Progenitor cell of endocrine pancreas (in vitro differentiated cells): ENCODE results near the gene MAD1L1. TPM values are rescaled to one million over a fixed set of nuclear protein-coding genes. Genes with fewer than 3 reads are reported as not detected.
A peak's percentile ranks its signal among the peaks of the same experiment; 100 is the strongest.

Source experiments
- DNase-seq: peaks from one replicate; pipeline ENCODE4 v3.0.0; 2021; ENCODE audit warnings: low spot score; ENCODE audit not compliant: unreplicated experiment
- H3K27ac Mint-ChIP-seq: 2 replicates; pipeline ENCODE4 v1.8.0; 2021; ENCODE audit warnings: mild to moderate bottlenecking, moderate library complexity, mixed read lengths
- H3K27me3 Mint-ChIP-seq: 2 replicates; pipeline ENCODE4 v1.8.0; 2021; ENCODE audit warnings: mixed read lengths
- H3K36me3 Mint-ChIP-seq: 2 replicates; pipeline ENCODE4 v1.8.0; 2022; ENCODE audit warnings: mixed read lengths; ENCODE audit not compliant: insufficient read depth
- H3K4me1 Mint-ChIP-seq: 2 replicates; pipeline ENCODE4 v1.8.0; 2021; ENCODE audit warnings: low read depth, mixed read lengths
- H3K4me3 Mint-ChIP-seq: 2 replicates; pipeline ENCODE4 v1.8.0; 2021; ENCODE audit warnings: low read depth, mild to moderate bottlenecking, moderate library complexity, mixed read lengths
- H3K9me3 Mint-ChIP-seq: 2 replicates; pipeline ENCODE4 v1.8.0; 2021; ENCODE audit warnings: low read depth, mixed read lengths
- CTCF ChIP-seq: fragments of 200-600 bp; sonication (generic); IDR thresholded peaks from one replicate; pipeline ENCODE4 v1.5.0; 2021; ENCODE audit warnings: antibody characterized with exemption, mild to moderate bottlenecking; ENCODE audit not compliant: unreplicated experiment
- total RNA-seq: library from RNA; stranded (reverse); gene quantifications from 2 replicates; pipeline ENCODE4 v1.2.1, GENCODE V29; 2021

The MAD1L1 gene
- total RNA-seq, 1 donor from 2014 or later = 49.8 TPM

- Mint-ChIP-seq H3K4me1 (peaks cover 17% of the 10 kb centered on the region), H3K36me3 (peaks cover 15% of the 10 kb centered on the region), H3K27me3 (no peaks in the 10 kb centered on the region), H3K4me3 (no peak overlapping the region), H3K9me3 (peaks cover 8% of the 10 kb centered on the region), H3K27ac (no peak overlapping the region)
- TF ChIP-seq CTCF = no peak
- no peak for DNase-seq
Measured at GRCh38 chr7:2055956-2056355, 176.8 kb downstream of the MAD1L1 start.

GRCh38 chr7:2054927-2055326 lies 177.8 kb downstream of the MAD1L1 start:
- H3K9me3 Mint-ChIP-seq = peaks cover 4% of the 10 kb centered on the region
- no peaks in the 10 kb centered on the region for H3K27me3 Mint-ChIP-seq
- TF ChIP-seq CTCF = no peak
- no peak for DNase-seq
- peaks cover 17% of the 10 kb centered on the region for H3K4me1 Mint-ChIP-seq
- peak overlapping the region; percentile 84 for H3K27ac Mint-ChIP-seq
- peaks cover 6% of the 10 kb centered on the region for H3K36me3 Mint-ChIP-seq
- H3K4me3 Mint-ChIP-seq = no peak overlapping the region

- H3K4me1 Mint-ChIP-seq = peaks cover 18% of the 10 kb centered on the region
- peaks cover 3% of the 10 kb centered on the region for H3K36me3 Mint-ChIP-seq
- H3K9me3 Mint-ChIP-seq = no peaks in the 10 kb centered on the region
- H3K27me3 Mint-ChIP-seq = no peaks in the 10 kb centered on the region
- no peak for TF ChIP-seq CTCF
- no peak for DNase-seq
- H3K27ac Mint-ChIP-seq = peak overlapping the region; percentile 49
- no peak overlapping the region for H3K4me3 Mint-ChIP-seq
Measured at GRCh38 chr7:2053395-2053794, 179.3 kb downstream of the MAD1L1 start.

GRCh38 chr7:2052657-2053048 lies 180.1 kb downstream of the MAD1L1 start:
- Mint-ChIP-seq H3K4me3 (no peak overlapping the region), H3K9me3 (no peaks in the 10 kb centered on the region), H3K36me3 (peaks cover 1% of the 10 kb centered on the region), H3K27me3 (no peaks in the 10 kb centered on the region), H3K27ac (no peak overlapping the region), H3K4me1 (peaks cover 19% of the 10 kb centered on the region)
- no peak for DNase-seq
- no peak for TF ChIP-seq CTCF

DNA sequence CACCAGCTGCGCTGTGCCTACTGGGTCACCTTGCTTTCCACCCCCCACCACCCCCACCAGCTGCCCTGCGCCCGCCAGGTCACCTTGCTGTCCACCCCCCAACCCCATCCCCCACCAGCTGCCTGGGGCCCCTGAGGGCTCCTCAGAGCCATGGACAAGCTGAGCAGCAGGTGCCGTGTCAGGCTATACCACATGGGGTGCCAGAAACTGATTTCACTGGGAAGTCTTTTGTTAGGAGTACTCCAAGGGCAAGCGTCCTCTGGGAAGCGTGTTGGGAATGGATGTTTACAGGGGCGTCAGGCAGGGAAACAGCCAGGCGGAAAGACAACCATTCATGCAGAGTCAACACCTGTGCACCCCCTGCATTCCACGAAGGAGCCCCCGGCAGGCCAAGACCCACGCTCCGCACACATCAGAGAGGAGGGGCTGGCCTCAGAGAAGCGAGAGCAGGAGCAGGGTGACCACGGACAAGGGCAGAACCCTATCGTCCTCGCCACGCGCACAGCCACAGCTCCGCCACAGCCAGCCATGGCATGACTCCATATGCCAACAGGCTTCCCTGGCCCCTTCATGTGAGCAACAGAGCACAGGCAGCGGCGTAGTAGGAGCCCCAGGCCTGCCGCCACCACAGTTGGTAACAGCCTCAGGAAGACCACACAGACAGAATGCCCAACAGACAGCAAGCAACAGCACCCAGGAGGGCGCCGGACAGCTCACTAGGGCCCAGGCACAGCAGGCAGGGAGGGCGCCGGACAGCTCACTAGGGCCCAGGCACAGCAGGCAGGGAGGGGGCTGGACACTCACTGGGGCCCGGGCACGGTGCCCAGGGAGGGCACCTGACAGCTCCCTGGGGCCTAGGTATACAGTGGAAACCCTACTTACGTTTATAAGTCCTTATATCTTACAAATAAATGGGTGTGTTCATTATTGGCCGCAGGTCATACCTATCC lies 180.8 kb downstream of the MAD1L1 start:
- no peak for DNase-seq
- H3K9me3 Mint-ChIP-seq = no peaks in the 10 kb centered on the region

More for the DNA sequence above, 180.8 kb downstream of the MAD1L1 start:
- H3K4me3 Mint-ChIP-seq = no peak overlapping the region
- peak; percentile 18 for TF ChIP-seq CTCF
- H3K4me1 Mint-ChIP-seq = peaks cover 23% of the 10 kb centered on the region
- H3K27ac Mint-ChIP-seq = peak overlapping the region; percentile 86
- H3K27me3 Mint-ChIP-seq = no peaks in the 10 kb centered on the region
- H3K36me3 Mint-ChIP-seq = peaks cover 1% of the 10 kb centered on the region
